Right atrium auricular region (tissue), 2 donors: ENCODE data around the gene C14orf119. TPM values are rescaled to one million over a fixed set of nuclear protein-coding genes. Genes with fewer than 3 reads are reported as not detected.

ENCODE experiments used
- DNase-seq: peaks from one replicate; pipeline ENCODE4 v3.0.0-alpha.2; 2019; ENCODE audit warnings: low spot score
- H3K27ac ChIP-seq, 2 donors: fragments of 200-600 bp; sonication (generic); 1 replicate in 1 of 2; 2 replicates in 1 of 2; pipeline ENCODE4 v1.5.1; 2016 to 2019
- H3K27me3 ChIP-seq, 2 donors: fragments of 200-600 bp; sonication (generic); one replicate each; pipeline versions ENCODE4 v1.5.1 to v1.6.0; 2017 to 2019
- H3K36me3 ChIP-seq: fragments of 200-600 bp; sonication (generic); one replicate; pipeline ENCODE4 v1.5.1; 2016
- H3K4me1 ChIP-seq, 2 donors: fragments of 200-600 bp; sonication (generic); one replicate each; pipeline versions ENCODE4 v1.5.1 to v1.6.0; 2017 to 2019
- H3K4me3 ChIP-seq, 2 donors: fragments of 200-600 bp; sonication (generic); 1 replicate in 1 of 2; 2 replicates in 1 of 2; pipeline ENCODE4 v1.5.1; 2017 to 2019; ENCODE audit warnings: mild to moderate bottlenecking in 1 of 2, moderate library complexity in 1 of 2
- H3K9me3 ChIP-seq, 2 donors: fragments of 200-600 bp; sonication (generic); one replicate each; pipeline ENCODE4 v1.5.1; 2019
- CTCF ChIP-seq, 2 donors: fragments of 200-600 bp; sonication (generic); IDR thresholded peaks; one replicate each; pipeline ENCODE4 v1.5.1; 2019; ENCODE audit warnings: antibody characterized with exemption in 2 of 2
- total RNA-seq, 2 donors: library from RNA; depleted of rRNA; stranded (reverse); fragments of >200 nt; gene quantifications; one replicate each; pipeline ENCODE4 v1.1.0, GENCODE V29; 2016

C14orf119 gene
- total RNA-seq, 2 donors from 2014 or later: 13.5 to 23.7 TPM

GRCh38 chr14:23078692-23079116, 16.6 kb upstream of the C14orf119 start:
- Histone ChIP-seq H3K4me1 (peaks cover 0 to 32% of the 10 kb centered on the region in 2 donors), H3K27me3 (no peaks in the 10 kb centered on the region), H3K9me3 (no peaks in the 10 kb centered on the region), H3K27ac (peak overlapping the region; percentile 27 to 42), H3K4me3 (no peak overlapping the region), H3K36me3 (peaks cover 89% of the 10 kb centered on the region)
- peak; percentile 91 for DNase-seq
- no peak for TF ChIP-seq CTCF (IDR thresholded peaks at IDR 0.05)

GRCh38 chr14:23079716-23080115, 15.6 kb upstream of the C14orf119 start:
- H3K4me3 ChIP-seq: no peak overlapping the region
- peak overlapping the region; percentile 27 to 38 for H3K27ac ChIP-seq
- no peak for DNase-seq
- no peaks in the 10 kb centered on the region for H3K9me3 ChIP-seq
- no peaks in the 10 kb centered on the region for H3K27me3 ChIP-seq
- no peak for TF ChIP-seq CTCF (IDR thresholded peaks at IDR 0.05)
- peaks cover 89% of the 10 kb centered on the region for H3K36me3 ChIP-seq
- H3K4me1 ChIP-seq: peaks cover 0 to 32% of the 10 kb centered on the region in 2 donors

- Histone ChIP-seq H3K27me3 (no peaks in the 10 kb centered on the region), H3K4me3 (no peak overlapping the region), H3K9me3 (no peaks in the 10 kb centered on the region), H3K27ac (no peak overlapping the region), H3K4me1 (peaks cover 0 to 32% of the 10 kb centered on the region in 2 donors), H3K36me3 (peaks cover 89% of the 10 kb centered on the region)
- DNase-seq: no peak
- no peak for TF ChIP-seq CTCF (IDR thresholded peaks at IDR 0.05)
These were observed 14.8 kb upstream of the C14orf119 start for GRCh38 chr14:23080474-23080873.

GRCh38 chr14:23085458-23085857, 9.8 kb upstream of the C14orf119 start:
- TF ChIP-seq CTCF (IDR thresholded peaks at IDR 0.05): no peak
- Histone ChIP-seq H3K27ac (no peak overlapping the region), H3K4me1 (peaks cover 0 to 12% of the 10 kb centered on the region in 2 donors), H3K9me3 (no peaks in the 10 kb centered on the region), H3K27me3 (no peaks in the 10 kb centered on the region), H3K4me3 (no peak overlapping the region), H3K36me3 (peaks cover 83% of the 10 kb centered on the region)
- no peak for DNase-seq

- Histone ChIP-seq H3K36me3 (peaks cover 79% of the 10 kb centered on the region), H3K4me3 (no peak overlapping the region), H3K27me3 (no peaks in the 10 kb centered on the region), H3K27ac (no peak overlapping the region), H3K4me1 (peaks cover 0 to 14% of the 10 kb centered on the region in 2 donors), H3K9me3 (no peaks in the 10 kb centered on the region)
- TF ChIP-seq CTCF (IDR thresholded peaks at IDR 0.05): no peak
- DNase-seq: no peak
These were observed 8.7 kb upstream of the C14orf119 start for GRCh38 chr14:23086565-23086964.
